NCI-H2081 treated with DMSO at 0.1 percent for 48 hours (cell line): ENCODE measurements around the gene IGHMBP2.

ENCODE experiments used
- DNase-seq: peaks from one replicate; lab custom pipeline; 2025; lab: John Stamatoyannopoulos, UW

The IGHMBP2 gene

DNA sequence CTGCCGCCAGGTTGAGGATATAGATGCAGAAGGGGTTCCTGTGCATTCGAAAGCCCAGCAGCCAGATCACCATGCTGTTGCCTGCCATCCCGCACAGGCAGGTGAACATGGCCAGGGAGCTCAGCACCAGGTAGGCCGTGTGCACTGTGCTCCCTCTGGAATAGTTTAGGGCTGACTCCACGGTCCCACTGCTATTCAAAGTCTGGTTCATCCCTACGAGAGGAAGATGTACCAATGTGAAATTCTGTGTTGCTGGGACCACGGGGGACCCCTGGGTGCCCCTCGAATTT, 77.0 kb downstream of the IGHMBP2 start, which contains the start of gene MRGPRD:
MRGPRD (minus strand) TSS at position 211 of the 290 bp plus-strand sequence; CDS start at position 211, 0 bp downstream.
- DNase-seq, result no peak

DNA sequence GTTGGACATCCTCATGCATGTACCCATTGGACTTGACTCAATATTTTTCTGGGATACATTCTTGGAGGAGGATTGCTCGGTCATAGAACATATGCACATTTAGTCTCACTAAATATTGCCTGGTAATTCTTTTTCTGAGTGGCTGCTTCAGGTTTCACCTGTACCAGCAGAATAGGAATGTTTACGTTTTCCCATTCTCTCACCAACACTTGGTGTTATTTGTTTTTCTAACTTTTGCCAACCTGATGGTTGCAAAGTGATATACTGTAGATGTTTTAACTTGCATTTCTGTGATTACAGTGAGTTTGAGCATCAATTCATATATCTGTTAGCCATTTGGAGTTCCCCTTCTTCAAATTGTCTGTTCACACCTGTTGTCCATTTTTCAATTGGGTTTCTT, 78.4 kb downstream of the IGHMBP2 start:
- no peak for DNase-seq

DNA sequence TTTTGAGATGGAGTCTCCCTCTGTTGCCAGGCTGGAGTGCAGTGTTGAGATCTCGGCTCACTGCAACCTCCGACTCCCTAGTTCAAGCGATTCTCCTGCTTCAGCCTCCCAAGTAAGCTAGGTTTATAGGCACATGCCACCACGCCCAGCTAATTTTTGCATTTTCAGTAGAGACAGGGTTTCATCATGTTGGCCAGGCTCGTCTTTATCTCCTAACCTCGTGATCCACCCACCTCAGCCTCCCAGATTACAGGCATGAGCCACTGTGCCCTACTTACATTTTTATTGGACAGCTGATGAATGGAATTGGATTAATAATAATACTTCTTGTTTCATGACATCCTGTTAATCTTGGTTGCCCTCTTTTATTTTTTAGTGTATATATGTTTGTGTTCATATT, 80.1 kb downstream of the IGHMBP2 start:
- no peak for DNase-seq

DNA sequence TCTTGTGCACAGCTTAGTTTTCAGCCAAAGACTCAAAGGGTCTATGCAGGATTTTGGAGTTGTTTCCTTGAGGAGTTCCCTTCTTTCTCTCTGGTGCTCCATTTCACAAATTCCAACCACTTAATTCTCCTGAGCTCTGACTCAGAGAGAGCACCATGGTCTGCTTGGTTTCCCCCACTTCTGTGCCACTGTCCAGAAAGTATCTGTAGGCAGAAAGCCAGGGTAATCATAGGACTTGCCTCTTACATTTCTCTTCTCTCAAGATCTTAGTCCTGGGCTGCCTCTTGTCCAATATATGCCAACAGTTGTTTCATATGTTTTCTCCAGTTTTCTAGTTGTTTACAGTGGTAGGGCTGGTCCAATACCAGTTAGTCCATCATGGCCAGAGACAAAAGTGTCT, 83.5 kb downstream of the IGHMBP2 start:
- no peak for DNase-seq

DNA sequence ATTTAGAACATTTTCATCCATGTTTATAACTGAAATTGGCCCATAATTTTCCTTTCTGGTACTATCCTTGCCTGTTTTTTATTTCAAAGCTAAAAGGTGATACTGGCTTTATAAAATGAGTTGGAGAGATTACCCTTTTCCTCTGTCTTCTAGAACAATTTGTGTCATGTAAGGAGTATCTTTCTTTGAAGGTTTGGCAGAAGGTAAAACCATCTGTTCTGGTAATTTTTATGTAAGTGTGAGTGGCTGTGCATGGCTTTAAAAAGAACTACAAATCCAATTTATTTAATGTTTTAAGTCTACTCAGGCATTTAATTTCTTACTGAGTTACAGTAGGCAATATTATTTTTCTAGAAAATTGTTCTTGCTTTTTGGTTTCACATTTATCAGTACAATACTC, 84.8 kb downstream of the IGHMBP2 start:
- no peak for DNase-seq
